Nephron progenitor cell (in vitro differentiated cells): Measurements from ENCODE around the gene CDC5L.

Experiments
- DNase-seq: peaks from one replicate; pipeline ENCODE4 v3.0.0; 2021
- H3K27ac Mint-ChIP-seq: 2 replicates; pipeline ENCODE4 v1.8.0; 2021; ENCODE audit warnings: mild to moderate bottlenecking, moderate library complexity, mixed read lengths
- H3K27me3 Mint-ChIP-seq: 2 replicates; pipeline ENCODE4 v1.8.0; 2021; ENCODE audit warnings: mild to moderate bottlenecking, low read depth, mixed read lengths; ENCODE audit not compliant: poor library complexity
- H3K36me3 Mint-ChIP-seq: 2 replicates; pipeline ENCODE4 v1.8.0; 2021; ENCODE audit warnings: low read depth, mixed read lengths
- H3K4me1 Mint-ChIP-seq: 2 replicates; pipeline ENCODE4 v1.8.0; 2021; ENCODE audit warnings: mixed read lengths
- H3K4me3 Mint-ChIP-seq: 2 replicates; pipeline ENCODE4 v1.8.0; 2021; ENCODE audit warnings: mild to moderate bottlenecking, moderate library complexity, mixed read lengths
- H3K9me3 Mint-ChIP-seq: 2 replicates; pipeline ENCODE4 v1.8.0; 2021; ENCODE audit warnings: mild to moderate bottlenecking, moderate library complexity, mixed read lengths
- CTCF ChIP-seq: fragments of 200-600 bp; sonication (generic); IDR thresholded peaks from 2 replicates; pipeline ENCODE4 v1.5.0; 2021; ENCODE audit warnings: antibody characterized with exemption

The CDC5L gene

DNA sequence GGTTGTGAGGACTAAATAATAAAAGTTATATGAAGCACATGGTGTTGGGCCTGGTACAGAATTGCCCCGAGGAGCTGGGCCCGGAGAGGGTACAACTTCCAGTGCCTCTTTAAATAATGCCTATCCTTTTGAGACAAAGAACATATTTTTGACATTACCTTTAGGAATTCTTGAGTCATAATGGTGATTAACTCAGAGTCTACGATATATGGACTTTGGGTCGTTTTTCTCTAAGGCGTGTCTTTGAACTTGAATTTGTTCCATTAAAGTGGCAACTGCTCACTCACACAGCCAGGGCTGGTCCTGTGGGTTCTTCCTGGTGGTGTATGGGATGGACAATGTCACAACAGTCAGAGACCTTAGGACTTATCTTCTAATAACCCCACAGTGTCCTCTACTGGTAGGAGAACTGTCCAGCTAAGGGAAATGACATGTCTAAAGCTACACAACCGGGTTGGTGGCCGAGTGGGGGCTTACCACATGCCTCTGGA is 106.5 kb downstream of the CDC5L start:
- TF ChIP-seq CTCF: no peak
- Mint-ChIP-seq H3K9me3 (no peaks in the 10 kb centered on the region), H3K4me3 (no peak overlapping the region), H3K4me1 (peaks cover 23% of the 10 kb centered on the region), H3K36me3 (no peaks in the 10 kb centered on the region), H3K27me3 (no peaks in the 10 kb centered on the region), H3K27ac (no peak overlapping the region)
- DNase-seq: no peak

- Mint-ChIP-seq H3K4me3 (no peak overlapping the region), H3K27ac (no peak overlapping the region)
- no peak for DNase-seq
These were observed 107.8 kb downstream of the CDC5L start for GRCh38 chr6:44495036-44495901.

DNA sequence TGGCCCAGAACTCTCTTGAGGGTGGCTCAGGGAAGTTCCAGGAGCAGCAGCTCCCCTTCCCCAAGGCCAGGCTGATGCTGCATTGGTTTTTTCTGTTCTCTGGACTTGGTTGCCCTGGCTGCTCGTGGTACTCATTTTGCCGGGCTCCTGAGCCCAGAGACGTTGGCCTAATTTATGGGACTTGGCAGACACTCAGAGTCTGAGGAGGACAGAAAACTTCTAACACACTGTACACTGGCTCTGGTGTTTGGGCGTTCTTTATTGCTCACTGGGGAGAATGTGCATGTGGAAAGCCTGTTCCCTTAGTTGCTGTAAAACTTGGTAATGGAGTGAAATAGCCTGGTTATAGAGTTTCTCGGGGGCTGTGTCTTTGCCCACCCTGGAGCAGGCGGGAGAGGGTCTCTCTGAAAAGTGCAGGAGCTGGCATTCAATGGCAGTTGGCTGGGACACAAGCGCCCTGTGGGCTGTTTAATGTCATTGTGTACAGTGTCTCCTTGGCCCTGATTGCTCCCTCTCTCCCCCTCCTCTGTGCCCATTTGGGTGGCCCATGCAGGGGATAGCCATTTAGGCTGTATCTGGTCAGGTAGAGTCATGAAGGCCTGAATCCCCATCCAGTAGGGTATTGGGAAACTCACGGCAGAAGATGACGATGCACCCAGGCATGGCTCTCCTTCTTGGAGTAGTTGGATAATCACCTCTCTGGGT is 109.3 kb downstream of the CDC5L start:
- Mint-ChIP-seq H3K4me1 (peaks cover 23% of the 10 kb centered on the region), H3K27ac (no peak overlapping the region), H3K9me3 (peaks cover 10% of the 10 kb centered on the region), H3K4me3 (no peak overlapping the region), H3K27me3 (peaks cover 4% of the 10 kb centered on the region), H3K36me3 (no peaks in the 10 kb centered on the region)
- DNase-seq: no peak
- no peak for TF ChIP-seq CTCF

More at GRCh38 chr6:44495036-44495901, 107.8 kb downstream of the CDC5L start:
- Mint-ChIP-seq H3K4me1 (peaks cover 23% of the 10 kb centered on the region), H3K27me3 (peaks cover 4% of the 10 kb centered on the region), H3K9me3 (peaks cover 3% of the 10 kb centered on the region), H3K36me3 (no peaks in the 10 kb centered on the region)
- TF ChIP-seq CTCF: no peak

DNA sequence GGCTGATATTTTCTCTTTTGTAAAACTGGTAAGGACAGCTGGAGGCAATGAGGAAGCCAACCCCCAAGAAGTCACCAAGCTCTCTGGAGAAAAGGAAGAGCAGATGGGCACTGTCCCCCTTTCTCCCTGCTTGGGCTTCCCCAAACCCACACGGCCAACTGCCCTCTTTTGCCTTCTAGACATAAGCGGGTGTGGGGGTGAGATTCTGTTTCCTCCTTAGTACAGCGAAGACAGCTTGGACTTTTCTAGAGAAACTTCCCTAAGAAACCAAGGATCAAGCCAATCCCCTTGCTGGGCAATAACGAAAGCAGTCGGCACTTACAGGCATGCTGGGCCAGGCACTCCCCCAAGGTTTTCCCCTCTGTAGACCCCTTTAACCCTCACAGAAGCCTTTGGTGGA is 110.3 kb downstream of the CDC5L start:
- no peak for DNase-seq
- Mint-ChIP-seq H3K27me3 (peaks cover 4% of the 10 kb centered on the region), H3K27ac (no peak overlapping the region), H3K36me3 (no peaks in the 10 kb centered on the region), H3K9me3 (peaks cover 10% of the 10 kb centered on the region), H3K4me1 (peaks cover 23% of the 10 kb centered on the region), H3K4me3 (no peak overlapping the region)
- TF ChIP-seq CTCF: no peak

DNA sequence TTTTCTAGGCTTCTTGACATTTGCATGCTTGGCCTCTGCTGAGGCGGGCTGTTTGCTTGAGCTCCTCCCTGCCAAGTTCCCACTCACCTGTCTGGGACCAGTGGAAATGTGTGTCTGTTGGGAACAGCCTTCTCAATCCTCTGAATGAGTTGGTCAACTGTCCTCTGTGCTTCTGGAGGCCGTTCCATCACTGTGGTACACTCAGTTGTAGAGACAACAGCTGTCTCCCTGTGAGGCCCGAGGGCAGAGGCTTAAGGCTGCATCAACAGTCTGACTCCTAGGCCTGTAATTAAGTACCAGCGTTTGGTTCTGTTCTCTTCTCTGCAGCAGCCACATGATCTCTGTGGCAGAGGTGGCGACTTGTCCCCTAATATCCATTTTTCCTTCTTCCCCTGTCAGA is 110.9 kb downstream of the CDC5L start:
- Mint-ChIP-seq H3K4me1 (peaks cover 23% of the 10 kb centered on the region), H3K9me3 (peaks cover 10% of the 10 kb centered on the region), H3K27me3 (peaks cover 9% of the 10 kb centered on the region), H3K27ac (no peak overlapping the region), H3K36me3 (no peaks in the 10 kb centered on the region), H3K4me3 (no peak overlapping the region)
- no peak for DNase-seq
- TF ChIP-seq CTCF: no peak
